CD4-positive, alpha-beta T cell treated with Interleukin-17A for 4 hours (primary cell): ENCODE data around the gene ZDHHC16.
A peak's percentile ranks its signal among the peaks of the same experiment; 100 is the strongest.
"Not testable (repeated sequence)": the region's sequence is repeated elsewhere in the genome, so short reads cannot be mapped to it uniquely, and the experiment has no call there.

Experiments
- DNase-seq: peaks from one replicate; pipeline ENCODE4 v3.0.0-alpha.2; 2020; ENCODE audit warnings: mixed read lengths

The ZDHHC16 gene

GRCh38 chr10:97435211-97435610, 10.8 kb upstream of the ZDHHC16 start:
- no peak for DNase-seq

DNA sequence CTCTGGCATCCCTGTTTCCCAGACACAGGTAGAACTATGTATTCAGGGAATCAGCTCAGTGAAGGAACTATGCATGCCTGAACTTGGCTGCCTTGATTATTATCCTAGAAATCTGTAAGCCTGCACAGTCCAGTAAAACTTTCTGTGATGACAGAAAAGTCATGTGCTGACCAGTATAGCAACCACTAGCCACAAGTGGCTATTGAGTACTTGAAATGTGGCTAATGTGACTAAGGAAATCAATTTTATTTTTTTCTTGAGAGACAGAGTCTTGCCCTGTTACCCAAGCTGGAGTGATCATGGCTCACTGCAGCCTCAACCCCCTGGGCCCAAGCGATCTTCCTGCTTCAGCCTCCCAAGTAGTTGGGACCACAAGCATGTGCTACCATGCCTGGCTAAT, 3.7 kb upstream of the ZDHHC16 start:
- no peak for DNase-seq

- no peak for DNase-seq
Observed at GRCh38 chr10:97444212-97444611, 1.8 kb upstream of the ZDHHC16 start.

GRCh38 chr10:97445357-97445721, 636 bp upstream of the ZDHHC16 start:
- DNase-seq = no peak

GRCh38 chr10:97450828-97451227, 4.9 kb downstream of the ZDHHC16 start:
- DNase-seq = no peak

- no peak for DNase-seq
Observed at GRCh38 chr10:97451605-97452004, 5.6 kb downstream of the ZDHHC16 start.

- no peak for DNase-seq
Observed at GRCh38 chr10:97452352-97452751, 6.4 kb downstream of the ZDHHC16 start.

DNA sequence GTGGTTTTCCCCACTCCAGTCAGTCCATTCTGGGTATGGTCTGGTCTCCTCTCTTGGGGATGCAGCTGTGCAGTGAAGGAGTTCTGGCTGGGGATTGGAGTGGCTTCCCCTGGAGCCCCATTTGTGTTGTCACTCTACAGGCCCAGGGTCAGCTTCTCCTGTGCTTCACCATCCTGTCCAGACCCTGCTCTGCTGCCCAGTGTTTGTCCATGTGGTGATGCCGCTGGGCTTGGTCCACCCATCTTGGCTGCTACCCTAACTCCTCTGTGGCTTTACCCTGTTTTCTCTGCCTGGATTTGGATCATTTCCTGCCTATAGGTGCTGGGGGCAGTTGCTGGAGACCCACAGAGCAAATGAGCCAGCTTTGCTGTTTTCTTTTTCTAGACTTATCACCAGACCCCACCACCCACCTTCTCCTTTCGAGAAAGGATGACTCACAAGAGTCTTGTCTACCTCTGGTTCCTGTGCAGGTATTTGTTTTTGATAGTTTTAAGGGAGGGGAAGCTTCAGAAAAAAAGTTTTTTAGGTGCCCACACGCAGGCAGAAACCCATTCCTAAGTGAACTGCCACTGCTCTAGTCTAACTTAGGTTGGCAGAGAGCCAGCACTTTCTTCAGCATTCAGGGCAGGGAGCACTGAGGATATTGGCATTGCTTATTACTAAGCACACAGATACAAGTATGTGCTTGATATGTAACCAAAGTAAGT, 8.5 kb downstream of the ZDHHC16 start:
- DNase-seq = peak; percentile 68

DNA sequence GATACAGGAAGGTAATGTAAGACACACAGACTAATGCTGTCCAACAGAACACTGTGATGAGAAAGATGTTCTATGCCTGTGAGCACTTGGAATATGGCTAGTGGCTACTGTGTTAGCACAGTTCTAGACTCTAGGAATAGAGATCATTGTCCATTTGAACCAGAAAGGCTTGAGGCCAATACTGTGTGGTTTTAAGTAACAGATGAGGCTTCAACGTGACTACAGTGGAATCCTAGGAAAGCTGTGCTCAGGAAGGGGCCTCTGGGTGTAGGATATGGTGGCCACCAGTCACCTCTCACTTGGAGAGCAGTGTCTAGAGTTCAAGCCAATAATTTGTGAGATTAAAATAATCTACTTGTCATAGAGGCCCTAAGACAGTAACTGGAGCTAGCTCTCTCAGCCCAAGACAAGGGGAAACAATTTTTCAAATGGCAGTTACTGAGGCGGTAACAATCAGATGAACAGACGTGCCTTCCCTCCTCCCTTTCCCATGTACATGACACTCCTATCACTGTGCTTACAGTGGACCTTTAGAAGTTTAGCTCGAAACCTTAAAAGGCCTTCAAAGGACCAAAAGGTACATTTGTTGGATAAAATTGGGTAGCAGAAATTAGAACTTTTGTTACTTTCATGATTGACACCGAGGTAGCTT, 10.2 kb downstream of the ZDHHC16 start:
- no peak for DNase-seq

- DNase-seq = no peak
Observed at GRCh38 chr10:97456686-97457065, 10.7 kb downstream of the ZDHHC16 start.

DNA sequence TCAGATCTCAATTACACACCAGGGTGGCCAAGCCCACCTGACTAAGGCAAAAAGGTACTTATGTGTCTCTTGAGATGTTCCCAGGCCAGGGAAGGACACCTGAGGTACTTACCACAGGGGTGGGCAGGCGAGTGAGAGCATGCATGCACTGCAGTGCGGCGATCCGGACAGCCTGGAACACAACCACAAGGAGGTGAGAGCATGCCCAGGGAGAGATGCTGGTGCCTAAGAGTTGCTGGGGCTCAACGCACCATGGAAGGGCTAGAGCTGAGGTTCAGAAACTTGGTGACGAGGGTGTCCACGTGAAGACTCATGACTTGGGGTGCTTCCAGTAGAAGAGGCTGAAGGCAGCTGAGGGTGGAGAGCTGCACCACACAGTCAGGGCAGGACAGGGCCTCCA, 13.1 kb downstream of the ZDHHC16 start:
- no peak for DNase-seq

DNA sequence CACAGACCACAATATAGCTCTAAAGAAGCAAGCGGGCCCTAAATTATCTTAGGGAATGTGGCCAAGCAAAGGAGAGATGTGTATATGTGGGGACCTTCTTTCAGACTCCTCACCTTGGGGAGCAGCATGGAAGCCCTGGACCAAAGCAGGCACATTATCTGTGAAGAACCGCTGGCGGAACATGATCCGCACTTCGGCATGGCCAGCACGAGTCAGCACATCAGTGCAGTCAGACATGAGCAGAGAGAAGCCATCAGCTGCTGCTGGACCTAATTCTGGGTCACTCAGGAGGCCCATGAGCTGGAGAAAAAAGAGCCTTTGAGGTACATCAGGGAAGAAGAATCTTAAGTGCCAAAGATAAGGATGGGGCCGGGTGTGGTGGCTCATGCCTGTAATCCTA, 14.0 kb downstream of the ZDHHC16 start:
- no peak for DNase-seq

DNA sequence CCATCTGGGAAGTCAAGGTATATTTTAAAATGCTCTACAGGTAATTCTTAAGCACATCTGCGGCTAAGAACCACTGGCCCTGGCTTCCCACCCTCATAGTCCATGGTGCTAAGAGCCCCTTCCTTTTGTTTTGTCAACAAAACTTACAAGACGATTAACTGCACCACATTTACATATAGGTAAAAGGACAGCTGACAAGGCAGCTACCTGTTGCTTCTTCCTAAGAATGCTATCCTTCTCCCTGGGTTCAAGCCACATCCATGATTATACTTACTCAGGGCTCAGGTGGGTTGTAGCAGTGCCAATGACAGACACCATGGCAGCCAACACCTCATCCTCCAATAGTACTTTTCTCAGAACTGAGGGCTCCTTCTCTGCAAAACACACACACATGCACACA, 16.3 kb downstream of the ZDHHC16 start:
- DNase-seq = no peak

DNA sequence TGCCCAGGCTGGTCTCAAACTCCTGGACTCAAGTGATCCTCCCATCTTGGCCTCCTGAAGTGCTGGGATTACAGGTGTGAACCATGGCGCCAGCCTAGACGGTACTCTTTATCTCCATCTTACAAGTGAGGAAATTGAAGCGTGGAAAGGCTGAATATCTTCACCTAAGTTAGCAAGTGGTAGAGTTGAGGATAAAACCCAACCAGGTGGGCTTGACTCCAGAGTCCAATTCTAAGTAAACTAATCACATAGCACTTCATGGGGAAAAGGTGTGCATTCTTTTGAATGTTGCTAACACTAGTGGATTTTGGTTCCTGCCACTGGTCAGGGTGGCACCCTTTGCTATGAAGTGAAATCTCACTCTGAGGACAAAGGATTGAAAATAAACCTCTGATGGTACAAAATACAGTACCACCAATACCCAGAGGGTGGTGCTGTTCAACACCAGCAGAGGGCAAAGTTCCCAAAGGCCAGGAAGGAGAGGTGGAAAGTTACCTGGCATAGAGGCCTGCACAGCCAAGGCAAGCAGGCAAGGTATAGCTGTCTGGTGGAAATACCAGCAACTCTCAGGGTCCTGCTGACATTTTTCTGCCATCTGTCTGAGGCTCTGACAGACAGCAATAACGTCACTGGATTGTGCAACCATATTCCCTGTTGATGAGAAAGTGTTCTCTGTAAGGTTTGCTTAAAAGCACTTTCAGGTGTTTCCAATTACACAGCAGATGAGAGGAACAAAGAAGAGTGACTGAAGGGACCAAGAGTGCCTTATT, 17.6 kb downstream of the ZDHHC16 start:
- peak; percentile 55 for DNase-seq

DNA sequence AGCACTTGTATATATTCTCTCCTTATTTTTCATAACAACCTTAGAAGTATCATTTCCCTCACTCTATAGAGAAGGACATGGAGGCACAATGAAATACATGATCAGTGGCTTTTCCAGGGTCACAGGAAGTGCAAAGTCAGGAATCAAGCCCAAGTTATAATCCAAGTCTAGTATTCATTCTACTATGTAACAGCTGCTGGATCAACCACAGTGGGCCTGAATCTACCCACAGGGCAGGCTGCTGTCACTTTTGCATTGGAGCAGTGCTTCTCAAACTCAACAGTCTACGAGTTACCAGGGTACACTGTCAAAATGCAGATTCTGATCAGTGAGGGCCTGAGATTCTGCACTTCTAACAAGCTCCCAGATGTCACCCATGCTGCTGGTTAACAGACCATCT, 18.3 kb downstream of the ZDHHC16 start:
- no peak for DNase-seq

DNA sequence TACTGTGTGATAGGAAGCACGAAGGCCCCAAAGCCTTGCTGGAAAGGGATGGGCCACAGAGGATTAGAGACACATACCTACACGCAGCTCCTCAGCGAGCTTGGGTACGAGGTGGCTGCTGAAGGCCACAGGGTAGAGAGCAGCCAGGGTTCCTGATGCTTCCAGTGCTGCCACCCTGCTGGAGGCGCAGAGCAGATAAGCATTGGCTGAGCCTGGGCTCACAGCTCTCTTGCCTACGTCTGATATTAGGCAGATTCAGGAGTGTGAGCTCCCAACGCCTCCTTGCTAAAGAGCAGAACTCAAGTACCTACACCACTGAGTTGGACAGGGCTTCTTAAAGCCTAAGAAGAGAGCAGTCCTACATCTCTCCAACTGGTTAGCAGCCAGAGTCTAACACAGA, 20.0 kb downstream of the ZDHHC16 start:
- DNase-seq = no peak

DNA sequence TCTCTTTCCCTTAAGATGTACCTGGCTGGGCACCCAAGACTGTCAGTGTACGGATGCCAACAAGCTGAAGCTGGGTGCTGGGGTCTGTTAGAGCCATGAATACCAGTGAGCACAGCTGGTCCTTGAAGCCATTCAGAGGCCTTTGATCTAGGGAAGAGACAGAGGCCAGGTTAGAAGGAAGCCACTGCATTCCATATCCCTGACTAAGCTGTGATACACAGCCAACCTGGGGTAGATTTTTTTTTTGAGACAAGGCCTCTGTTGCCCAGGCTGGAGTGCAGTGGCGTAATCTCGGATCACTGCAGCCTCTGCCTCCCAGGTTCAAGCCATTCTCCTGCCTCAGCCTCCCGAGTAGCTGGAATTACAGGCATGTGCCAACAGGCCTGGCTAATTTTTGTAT, 20.8 kb downstream of the ZDHHC16 start:
- no peak for DNase-seq

DNA sequence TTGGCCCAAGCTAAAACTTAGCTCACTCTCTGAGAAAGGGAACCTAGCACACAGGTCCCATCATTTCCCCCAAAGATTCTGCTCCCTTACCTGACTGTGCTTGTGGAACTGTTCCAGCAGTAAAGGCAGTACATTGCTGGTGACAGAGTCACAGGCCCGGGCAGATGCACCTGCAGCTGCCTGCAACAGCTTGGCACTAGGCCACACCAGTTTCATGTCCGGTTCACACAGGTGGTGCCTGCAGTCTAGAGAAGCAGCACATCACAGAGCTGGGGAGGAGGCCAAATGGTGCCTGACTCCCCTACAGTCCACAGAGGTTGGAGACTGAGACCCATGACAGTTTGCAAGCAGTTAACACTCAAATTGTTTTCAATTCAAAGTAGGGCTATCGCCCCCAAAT, 22.2 kb downstream of the ZDHHC16 start:
- DNase-seq = no peak

- not testable (repeated sequence) for DNase-seq
Observed at GRCh38 chr10:97468781-97469180, 22.8 kb downstream of the ZDHHC16 start.

DNA sequence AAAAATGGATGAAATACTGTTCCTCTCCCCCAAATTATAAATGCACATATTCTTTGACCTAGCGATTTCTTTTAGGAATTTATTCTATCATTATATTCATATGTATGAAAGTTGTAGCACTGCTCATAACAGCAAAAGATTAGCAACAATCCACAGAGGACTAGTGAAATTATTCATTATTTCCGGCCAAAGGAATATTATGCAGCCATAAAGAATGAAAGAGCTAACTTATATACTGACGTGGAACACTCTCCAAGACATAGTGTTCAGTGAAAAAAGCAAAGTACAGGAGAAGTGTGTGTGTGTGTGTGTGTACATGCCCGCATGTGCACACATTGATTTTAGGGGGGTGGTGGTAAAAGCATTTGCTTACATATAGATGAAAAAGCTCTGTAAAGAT, 28.9 kb downstream of the ZDHHC16 start:
- DNase-seq = no peak

- no peak for DNase-seq
Observed at GRCh38 chr10:97475936-97476594, 30.1 kb downstream of the ZDHHC16 start.

GRCh38 chr10:97479410-97479809, 33.4 kb downstream of the ZDHHC16 start:
- DNase-seq = not testable (repeated sequence)

DNA sequence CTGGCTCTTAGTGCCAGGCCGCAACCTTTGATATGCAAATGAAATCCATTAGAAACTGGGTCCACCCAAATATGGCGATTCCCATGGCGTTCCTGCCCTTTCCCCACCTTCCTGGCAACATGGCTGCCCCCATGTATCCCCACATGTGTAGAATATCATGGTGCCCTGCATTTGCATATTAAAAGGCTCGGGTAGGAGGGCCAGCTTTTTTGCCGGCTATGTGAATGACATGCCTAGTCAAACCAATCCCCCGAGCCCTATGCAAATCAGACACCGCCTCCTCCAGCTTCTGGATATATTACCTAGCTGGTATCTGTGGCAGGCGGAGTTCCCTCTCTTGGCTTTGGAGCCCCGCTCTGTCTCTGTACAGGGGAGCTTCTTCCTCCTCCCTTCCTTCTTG, 34.0 kb downstream of the ZDHHC16 start:
- DNase-seq = no peak

DNA sequence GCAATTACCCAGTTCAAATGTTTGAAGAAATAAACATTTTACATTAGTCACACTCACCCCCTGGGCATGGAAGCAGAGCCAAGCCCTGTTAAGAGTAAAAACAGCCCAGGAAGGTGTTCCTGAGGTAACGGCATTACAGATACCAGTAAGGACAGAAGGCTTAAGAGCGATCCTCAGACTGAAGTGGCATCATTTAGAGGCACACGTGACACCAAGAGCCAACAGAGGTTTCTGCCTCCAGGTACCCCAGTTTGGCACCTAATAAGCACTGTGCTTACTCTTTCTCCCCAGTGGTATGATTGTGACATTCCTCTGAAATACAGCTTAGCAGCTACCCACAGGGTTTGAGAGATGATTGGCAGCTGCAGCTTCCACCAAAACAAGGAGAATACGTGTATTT, 35.1 kb downstream of the ZDHHC16 start:
- DNase-seq = no peak
